H1 (cell line): ENCODE results near the gene MYORG. TPM values are rescaled to one million over a fixed set of nuclear protein-coding genes. Genes with fewer than 3 reads are reported as not detected.
A peak's percentile ranks its signal among the peaks of the same experiment; 100 is the strongest.

ENCODE experiments used
- CTCF ChIA-PET: fragments of 300-600 bp; sonication (Branson Sonifier 250); formaldehyde crosslinking; loops from one replicate; lab custom pipeline; 2021; ENCODE audit not compliant: partially characterized antibody; lab: Charles Lee
- POLR2A ChIA-PET: fragments of 300-600 bp; sonication (Branson Sonifier 250); formaldehyde crosslinking; loops from one replicate; lab custom pipeline; 2021; ENCODE audit warnings: inconsistent platforms; ENCODE audit not compliant: partially characterized antibody; lab: Charles Lee
- DNase-seq, 2 experiments: peaks; one replicate each; pipeline versions ENCODE4 v3.0.0 to v3.0.0-alpha.2; 2010 to 2022; ENCODE audit warnings: low spot score in 2 of 2, low read depth in 1 of 2, mixed read lengths in 1 of 2
- FAIRE-seq: peaks from 2 replicates; lab custom pipeline; 2011; peaks lifted over from hg19 to GRCh38; lab: Jason Lieb, UNC
- H2AFZ ChIP-seq: 2 replicates; pipeline ENCODE4 v1.8.1; 2012; ENCODE audit warnings: low read length, inconsistent platforms
- H2AK5ac ChIP-seq: 2 replicates; pipeline ENCODE4 v1.6.1; 2013; ENCODE audit warnings: low read depth, low read length
- H2BK120ac ChIP-seq: replicated peaks from 2 replicates; pipeline ENCODE3; 2013; ENCODE audit warnings: low read depth, low read length, inconsistent platforms
- H2BK12ac ChIP-seq: 2 replicates; pipeline ENCODE4 v1.6.1; 2013; ENCODE audit warnings: low read depth, low read length
- H2BK15ac ChIP-seq: 2 replicates; pipeline ENCODE4 v1.6.1; 2013; ENCODE audit warnings: low read length
- H2BK20ac ChIP-seq: 2 replicates; pipeline ENCODE4 v1.6.1; 2013; ENCODE audit warnings: low read length
- H2BK5ac ChIP-seq: 2 replicates; pipeline ENCODE4 v1.6.1; 2013; ENCODE audit warnings: low read depth, low read length
- H3K14ac ChIP-seq: 2 replicates; pipeline ENCODE4 v1.6.1; 2013; ENCODE audit warnings: inconsistent platforms; ENCODE audit not compliant: insufficient read length
- H3K18ac ChIP-seq: 2 replicates; pipeline ENCODE4 v1.6.1; 2013; ENCODE audit warnings: low read length; ENCODE audit errors: extremely low read depth
- H3K23ac ChIP-seq: 2 replicates; pipeline ENCODE4 v1.6.1; 2013; ENCODE audit warnings: inconsistent platforms; ENCODE audit not compliant: insufficient read length
- H3K23me2 ChIP-seq: 2 replicates; pipeline ENCODE4 v1.6.1; 2013; ENCODE audit warnings: low read depth, low read length
- H3K27ac ChIP-seq: 2 replicates; pipeline ENCODE4 v1.6.1; 2011; ENCODE audit warnings: low read depth, low read length, inconsistent platforms
- H3K27me3 ChIP-seq, 4 experiments: replicated peaks in 1 of 4; 1 replicate in 1 of 4; 2 replicates in 3 of 4; pipeline versions ENCODE4 v1.6.1 to v1.8.1; 2011 to 2013; ENCODE audit warnings: low read length in 3 of 4, mild to moderate bottlenecking in 3 of 4, inconsistent platforms in 2 of 4, mixed read lengths in 2 of 4, moderate library complexity in 1 of 4; ENCODE audit not compliant: control insufficient read depth in 3 of 4, insufficient read depth in 3 of 4; ENCODE audit errors: extremely low read depth in 1 of 4
- H3K36me3 ChIP-seq, 4 experiments: 2 replicates each; pipeline versions ENCODE4 v1.6.1 to v1.8.1; 2011 to 2013; ENCODE audit warnings: mild to moderate bottlenecking in 4 of 4, low read length in 3 of 4, moderate library complexity in 2 of 4, control low read depth in 1 of 4, inconsistent platforms in 1 of 4; ENCODE audit not compliant: insufficient read depth in 4 of 4, control insufficient read depth in 2 of 4
- H3K4ac ChIP-seq: replicated peaks from 2 replicates; pipeline ENCODE3; 2013; ENCODE audit warnings: low read length, low read depth, mixed read lengths, inconsistent platforms; ENCODE audit not compliant: insufficient read length
- H3K4me1 ChIP-seq, 4 experiments: replicated peaks in 1 of 4; 1 replicate in 1 of 4; 2 replicates in 3 of 4; pipeline versions ENCODE4 v1.6.1 to v1.8.1; 2011 to 2013; ENCODE audit warnings: low read length in 3 of 4, inconsistent platforms in 2 of 4, mixed read lengths in 1 of 4; ENCODE audit not compliant: insufficient read depth in 4 of 4, control insufficient read depth in 3 of 4
- H3K4me2 ChIP-seq, 2 experiments: 2 replicates each; pipeline versions ENCODE4 v1.6.1 to v1.8.1; 2011 to 2013; ENCODE audit warnings: low read depth in 2 of 2, low read length in 2 of 2, control low read depth in 1 of 2, inconsistent platforms in 1 of 2, mild to moderate bottlenecking in 1 of 2; ENCODE audit not compliant: insufficient read depth in 1 of 2
- H3K4me3 ChIP-seq, 4 experiments: fragments of 200-600, 300-600 bp in 1 of 4; sonication (generic), shearing (Covaris generic), sonication (Bioruptor Twin) in 1 of 4; 2 replicates each; pipeline versions ENCODE4 v1.5.1 to v1.8.1; 2011 to 2016; ENCODE audit warnings: low read length in 4 of 4, low read depth in 3 of 4, control low read depth in 2 of 4, inconsistent platforms in 2 of 4, mild to moderate bottlenecking in 2 of 4, mixed read lengths in 1 of 4, moderate library complexity in 1 of 4; ENCODE audit not compliant: insufficient read depth in 2 of 4; ENCODE audit errors: extremely low read depth in 1 of 4
- H3K56ac ChIP-seq: replicated peaks from 2 replicates; pipeline ENCODE3; 2013; ENCODE audit warnings: low read depth, mild to moderate bottlenecking, mixed read lengths, low read length, inconsistent platforms; ENCODE audit not compliant: insufficient read length
- H3K79me1 ChIP-seq: 2 replicates; pipeline ENCODE4 v1.6.1; 2013; ENCODE audit warnings: low read depth, low read length, control low read depth
- H3K79me2 ChIP-seq, 2 experiments: 2 replicates each; pipeline versions ENCODE4 v1.6.1 to v1.8.1; 2012 to 2013; ENCODE audit warnings: low read length in 2 of 2, mild to moderate bottlenecking in 2 of 2, inconsistent platforms in 1 of 2; ENCODE audit not compliant: insufficient read depth in 2 of 2, control insufficient read depth in 1 of 2
- H3K9ac ChIP-seq, 4 experiments: replicated peaks in 1 of 4; 1 replicate in 1 of 4; 2 replicates in 3 of 4; pipeline versions ENCODE4 v1.6.1 to v1.8.1; 2011 to 2013; ENCODE audit warnings: low read depth in 3 of 4, low read length in 3 of 4, control low read depth in 2 of 4, mild to moderate bottlenecking in 2 of 4, moderate library complexity in 2 of 4, inconsistent platforms in 1 of 4; ENCODE audit errors: extremely low read depth in 1 of 4
- H3K9me3 ChIP-seq, 2 experiments: 2 replicates each; pipeline versions ENCODE4 v1.6.1 to v1.8.1; 2012 to 2013; ENCODE audit warnings: mild to moderate bottlenecking in 2 of 2, moderate library complexity in 2 of 2, control low read depth in 1 of 2, inconsistent platforms in 1 of 2, low read depth in 1 of 2, low read length in 1 of 2, mixed read lengths in 1 of 2; ENCODE audit not compliant: insufficient read depth in 2 of 2
- H4K20me1 ChIP-seq, 2 experiments: replicated peaks in 1 of 2; 2 replicates each; pipeline versions ENCODE3 to v1.8.1; 2011 to 2013; ENCODE audit warnings: inconsistent platforms in 2 of 2, low read length in 2 of 2, mild to moderate bottlenecking in 1 of 2; ENCODE audit not compliant: insufficient read depth in 2 of 2, control insufficient read depth in 1 of 2
- H4K5ac ChIP-seq: 2 replicates; pipeline ENCODE4 v1.6.1; 2013; ENCODE audit warnings: low read length, low read depth, mixed read lengths, inconsistent platforms; ENCODE audit not compliant: insufficient read length
- H4K8ac ChIP-seq: 2 replicates; pipeline ENCODE4 v1.8.0; 2013; ENCODE audit warnings: mild to moderate bottlenecking, moderate library complexity, low read length, inconsistent platforms; ENCODE audit not compliant: insufficient read depth; ENCODE audit errors: extremely low read depth
- H4K91ac ChIP-seq: replicated peaks from 2 replicates; pipeline ENCODE3; 2013; ENCODE audit warnings: low read length, mixed read lengths, inconsistent platforms; ENCODE audit not compliant: insufficient read length
- BCL11A ChIP-seq, 2 experiments: IDR thresholded peaks; one replicate each; pipeline ENCODE4 v1.6.1; 2011; ENCODE audit warnings: low read depth in 2 of 2, low read length in 2 of 2, mild to moderate bottlenecking in 2 of 2
- GTF2F1 ChIP-seq: IDR thresholded peaks from 2 replicates; pipeline ENCODE4 v1.6.1; 2012; ENCODE audit warnings: low read depth, low read length, improper control_type of control experiment, borderline replicate concordance
- KDM1A ChIP-seq: fragments of 200-600, 300-600 bp; sonication (generic); IDR thresholded peaks from 2 replicates; pipeline ENCODE4 v1.7.1; 2016; ENCODE audit warnings: mild to moderate bottlenecking, low read length, borderline replicate concordance
- NRF1 ChIP-seq: IDR thresholded peaks from 2 replicates; pipeline ENCODE4 v1.6.1; 2011; ENCODE audit warnings: mild to moderate bottlenecking, low read depth, low read length, improper control_type of control experiment
- PHF8 ChIP-seq: fragments of 200-600 bp; sonication (generic); conservative IDR thresholded peaks from 2 replicates; pipeline ENCODE4 v1.7.1; 2012; ENCODE audit warnings: low read depth, mild to moderate bottlenecking, inconsistent platforms, low read length, moderate library complexity
- RAD21 ChIP-seq, 2 experiments: IDR thresholded peaks in 1 of 2; conservative IDR thresholded peaks in 1 of 2; 2 replicates each; pipeline ENCODE4 v1.6.1; 2011; ENCODE audit warnings: low read depth in 2 of 2, low read length in 2 of 2, improper control_type of control experiment in 1 of 2, inconsistent platforms in 1 of 2, mild to moderate bottlenecking in 1 of 2, moderate library complexity in 1 of 2
- TEAD4 ChIP-seq: IDR thresholded peaks from 2 replicates; pipeline ENCODE4 v1.6.1; 2012; ENCODE audit warnings: low read depth, low read length, inconsistent platforms, mixed read lengths
- WGBS, 2 experiments: shearing (Covaris generic) in 1 of 2; methylation state at CpG; one replicate each; pipeline versions ENCODE4 v1.1.6 to v1.1.7; 2013 to 2015; ENCODE audit warnings: low lambda C conversion rate in 2 of 2, mixed read lengths in 2 of 2, inconsistent platforms in 1 of 2, low coverage in 1 of 2, missing lambda C conversion rate in 1 of 2; ENCODE audit not compliant: insufficient replicate concordance in 2 of 2, insufficient coverage in 1 of 2, insufficient read length in 1 of 2; ENCODE audit errors: extremely low coverage in 1 of 2, missing lambda C conversion rate in 1 of 2; 5-methylcytosine and 5-hydroxymethylcytosine counted together
- polyA plus RNA-seq, 7 experiments: library from polyadenylated mRNA; depleted of rRNA in 3 of 7; stranded (reverse) in 5 of 7; unstranded in 2 of 7; fragments of >200 nt in 5 of 7; fragments of 200-250 nt in 2 of 7; gene quantifications; 1 replicate in 5 of 7; 2 replicates in 1 of 7; 4 replicates in 1 of 7; pipeline versions ENCODE4 v1.2.1 to v1.2.3, GENCODE V29; 2011 to 2013; ENCODE audit warnings: missing spikeins in 2 of 7, mixed read lengths in 2 of 7
- total RNA-seq: library from RNA; stranded (reverse); fragmentation: NEBNext Ultra II Directional; extraction: Animal tissue kit (Norgen Biotek cat#: 25700); gene quantifications from 2 replicates; pipeline ENCODE4 v1.2.1, GENCODE V29; 2021

The MYORG gene
- total and polyA plus RNA-seq, 2 of the 8 experiments (the other 6 are each of a cell fraction or from before 2014, with no cell fraction given): 1.2 to 5.9 TPM

DNA sequence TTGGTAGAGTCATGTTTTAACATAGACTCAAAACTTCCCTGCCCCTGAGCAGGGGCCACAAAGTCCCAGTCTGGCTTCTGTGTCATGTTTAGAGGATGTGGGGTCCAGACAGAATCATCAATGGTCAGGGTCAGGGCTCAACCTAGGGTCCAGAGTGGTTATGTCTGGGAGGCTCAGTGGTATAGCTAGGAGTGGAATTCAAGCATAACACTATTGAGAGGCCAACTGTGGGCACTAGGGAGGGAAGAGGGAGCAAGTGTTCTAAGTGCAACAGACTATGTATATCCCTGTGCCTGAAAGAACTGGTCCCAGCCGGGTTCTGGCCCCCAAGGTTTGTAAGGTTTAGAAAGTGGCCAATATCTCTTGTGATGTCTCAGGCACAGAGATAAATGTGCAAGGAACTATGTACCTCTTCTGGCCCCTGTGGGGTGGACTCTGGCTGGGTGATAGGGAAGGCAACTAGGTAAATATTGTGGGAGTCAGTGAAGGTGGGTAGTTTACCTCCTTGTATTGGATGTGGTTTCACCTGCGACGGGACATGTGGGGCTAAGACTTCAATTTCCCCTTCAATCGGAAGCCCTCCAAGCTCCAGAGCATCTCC is 14.0 kb downstream of the MYORG start:
- Histone ChIP-seq H3K4me1 (peaks cover 9 to 19% (median 11%) of the 10 kb centered on the region in 4 experiments; a peak in 6 of 7 replicates), H2BK5ac (no peak overlapping the region), H3K18ac (no peak overlapping the region), H3K4me3 (no peak overlapping the region), H2AFZ (no peak overlapping the region), H3K4ac (no peak overlapping the region), H3K4me2 (peak overlapping the region; percentile 55 to 62; a peak in 1 of 4 replicates), H3K14ac (no peak overlapping the region), H4K20me1 (no peaks in the 10 kb centered on the region), H3K9me3 (0 out of 4 replicates have a peak, but pooled peaks cover 0 to 2% of the 10 kb centered on the region in 2 experiments), H3K27me3 (no peaks in the 10 kb centered on the region), H3K79me2 (no peaks in the 10 kb centered on the region), H3K23ac (no peak overlapping the region), H2BK15ac (no peak overlapping the region), H3K79me1 (no peaks in the 10 kb centered on the region), H2BK12ac (no peak overlapping the region; the same call in 1 of the 2 replicates), H4K8ac (no peak overlapping the region), H3K23me2 (no peaks in the 10 kb centered on the region), H4K5ac (no peak overlapping the region), H3K27ac (no peak overlapping the region), H3K36me3 (no peaks in the 10 kb centered on the region), H2BK120ac (no peak overlapping the region), H3K9ac (no peak overlapping the region), H4K91ac (no peak overlapping the region), H3K56ac (no peak overlapping the region), H2BK20ac (no peak overlapping the region), H2AK5ac (no peak overlapping the region)
- CTCF ChIA-PET: interaction anchor here (0.7 to 10.6 kb wide), 6 partner anchors 10 to 41 kb away, joined by 3 to 83 read pairs (median 4); partner anchors contain the start of gene MYORG
- DNase-seq (no peak), FAIRE-seq (no peak)
- POLR2A ChIA-PET: interaction anchor here (0.8 to 2.9 kb wide), 3 partner anchors 8 to 28 kb away, joined by 3 to 18 read pairs (median 5); no protein-coding TSS in a partner anchor
- TF ChIP-seq GTF2F1: no peak
- TF ChIP-seq PHF8: no peak
- no peak for TF ChIP-seq BCL11A (IDR thresholded peaks at IDR 0.05; ENCODE audit: low read depth in 2 of 2, low read length in 2 of 2)
- TF ChIP-seq RAD21 (IDR thresholded peaks at IDR 0.05 in 1 of 2, conservative IDR thresholded peaks at IDR 0.05 in 1 of 2; ENCODE audit: low read depth in 2 of 2, low read length in 2 of 2): no peak
- no peak for TF ChIP-seq KDM1A
- no peak for TF ChIP-seq TEAD4
- no peak for TF ChIP-seq NRF1
- WGBS, 2 experiments: 85% methylated on average over 4 of the region's 4 CpGs; no CpG with 5 or more reads in 1 of the 2 experiments
